Lung (tissue), 12 donors: ENCODE results near the gene SRRM3. TPM values are rescaled to one million over a fixed set of nuclear protein-coding genes. Genes with fewer than 3 reads are reported as not detected.

Source experiments
- ATAC-seq: fragments of 200-7000 bp; cut with Tn5 transposase; one replicate; pipeline ENCODE4 v1.9.1; 2020; ENCODE audit warnings: moderate number of reproducible peaks; ENCODE audit not compliant: insufficient read depth, low FRiP score
- DNase-seq, 3 donors: peaks; one replicate each; pipeline ENCODE4 v3.0.0-alpha.2; 2013 to 2017
- H3K27ac ChIP-seq, 2 donors: one replicate each; pipeline ENCODE4 v1.5.1; 2013; ENCODE audit warnings: mild to moderate bottlenecking in 2 of 2, moderate library complexity in 2 of 2, control low read depth in 1 of 2, inconsistent platforms in 1 of 2, low read depth in 1 of 2, low read length in 1 of 2
- H3K27me3 ChIP-seq, 3 donors: one replicate each; pipeline ENCODE4 v1.5.1; 2013; ENCODE audit warnings: low read length in 2 of 3; ENCODE audit not compliant: control insufficient read depth in 3 of 3, insufficient read depth in 3 of 3
- H3K36me3 ChIP-seq, 4 donors: one replicate each; pipeline ENCODE4 v1.5.1; 2013; ENCODE audit warnings: low read length in 4 of 4, mild to moderate bottlenecking in 1 of 4, moderate library complexity in 1 of 4; ENCODE audit not compliant: control insufficient read depth in 4 of 4, insufficient read depth in 4 of 4
- H3K4me1 ChIP-seq, 5 donors: one replicate each; pipeline ENCODE4 v1.5.1; 2013; ENCODE audit warnings: low read length in 5 of 5, mild to moderate bottlenecking in 2 of 5, moderate library complexity in 1 of 5; ENCODE audit not compliant: control insufficient read depth in 5 of 5, insufficient read depth in 5 of 5
- H3K4me3 ChIP-seq: one replicate; pipeline ENCODE4 v1.5.1; 2013; ENCODE audit warnings: mild to moderate bottlenecking, control low read depth, moderate library complexity
- H3K9ac ChIP-seq, 2 donors: one replicate each; pipeline ENCODE4 v1.5.1; 2013; ENCODE audit warnings: low read length in 2 of 2, control low read depth in 1 of 2; ENCODE audit not compliant: insufficient read depth in 1 of 2
- H3K9me3 ChIP-seq, 4 donors: one replicate each; pipeline ENCODE4 v1.5.1; 2013; ENCODE audit warnings: low read length in 3 of 4, mild to moderate bottlenecking in 1 of 4, moderate library complexity in 1 of 4; ENCODE audit not compliant: control insufficient read depth in 4 of 4, insufficient read depth in 3 of 4
- CTCF ChIP-seq: IDR thresholded peaks from 2 replicates; pipeline ENCODE4 v1.5.1; 2012; ENCODE audit warnings: mild to moderate bottlenecking; ENCODE audit errors: control extremely low read depth, extremely low read depth
- WGBS, 2 donors: extraction: QIAGEN DNeasy Blood & Tissue Kit; methylation state at CpG; one replicate each; pipeline ENCODE4 v1.1.7; 2013; 5-methylcytosine and 5-hydroxymethylcytosine counted together
- polyA plus RNA-seq, 2 donors: library from polyadenylated mRNA; stranded (reverse); fragments of 200-250 nt; gene quantifications; one replicate each; pipeline ENCODE4 v1.2.1, GENCODE V29; 2013
- total RNA-seq, 2 donors: library from RNA; depleted of rRNA in 1 of 2; stranded (reverse); fragments of >200 nt in 1 of 2; gene quantifications; one replicate each; pipeline ENCODE4 v1.2.1, GENCODE V29; 2014 to 2021
- donor health status: control.
- donor health status: control.
- donor health status: Bipolar disorder and iron deficiency.
- donor health status: healthy.
- donor health status: DM: yes; HTN: yes; CAD: no.

Gene SRRM3
- total and polyA plus RNA-seq, 4 donors, result 0.14 to 0.83 (median 0.63) TPM

- Histone ChIP-seq H3K4me1 (peaks cover 0 to 2% (median 0%) of the 10 kb centered on the region in 5 donors), H3K9me3 (peaks cover 0 to 2% (median 0%) of the 10 kb centered on the region in 4 donors), H3K27ac (no peak overlapping the region), H3K36me3 (no peaks in the 10 kb centered on the region), H3K27me3 (peaks cover 0 to 9% (median 0%) of the 10 kb centered on the region in 3 donors), H3K4me3 (no peak overlapping the region), H3K9ac (no peak overlapping the region)
- WGBS, 2 donors, result 30 to 41% methylated on average over 6 to 9 of the region's 9 CpGs
- TF ChIP-seq CTCF, result no peak
- DNase-seq (no peak), ATAC-seq (no peak)
These were observed 14.8 kb downstream of the SRRM3 start for GRCh38 chr7:76216381-76217082.

DNA sequence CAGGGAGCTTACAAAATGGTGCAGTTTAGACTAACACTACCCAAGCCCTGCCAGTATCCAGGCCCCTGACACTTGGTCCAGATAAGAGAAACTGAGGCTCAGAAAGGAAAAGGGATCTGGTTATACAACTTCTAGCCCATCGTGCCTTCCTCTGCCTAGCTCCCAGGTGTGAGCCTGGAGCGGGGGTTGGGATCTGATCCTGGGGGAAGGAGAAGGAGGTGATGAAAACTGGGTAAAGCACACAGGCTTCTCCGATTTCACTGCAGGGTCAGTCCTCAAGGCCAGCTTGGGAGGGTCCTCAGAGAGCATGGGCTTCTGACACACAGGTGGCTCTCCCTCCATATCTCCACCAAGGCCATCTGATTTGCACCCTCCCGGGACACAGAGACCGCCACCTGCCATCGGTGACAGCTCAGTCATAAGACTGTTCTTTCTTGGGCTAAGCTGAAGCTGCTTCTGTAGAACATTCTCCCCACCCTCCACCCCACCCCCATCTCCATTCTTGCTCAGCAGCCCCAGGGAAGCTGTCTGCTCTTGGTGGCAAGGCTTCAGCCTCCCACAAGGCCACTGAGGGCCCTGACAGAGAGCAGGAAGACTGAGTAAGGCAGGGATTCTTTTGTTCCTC, 16.4 kb downstream of the SRRM3 start:
- no peak overlapping the region for H3K4me3 ChIP-seq

GRCh38 chr7:76220185-76221057, 18.7 kb downstream of the SRRM3 start:
- peaks cover 0 to 2% (median 0%) of the 10 kb centered on the region in 4 donors for H3K9me3 ChIP-seq
- no peak overlapping the region for H3K9ac ChIP-seq
- DNase-seq (peak; percentile 47 to 56 (median 49)), ATAC-seq (no peak)
- H3K4me1 ChIP-seq, result peaks cover 0 to 2% (median 0%) of the 10 kb centered on the region in 5 donors
- H3K27me3 ChIP-seq, result peaks cover 0 to 8% (median 3%) of the 10 kb centered on the region in 3 donors
- H3K36me3 ChIP-seq, result no peaks in the 10 kb centered on the region
- no peak overlapping the region for H3K27ac ChIP-seq
- no peak overlapping the region for H3K4me3 ChIP-seq
- 32 to 39% methylated on average over 16 of the region's 16 CpGs for WGBS, 2 donors
- TF ChIP-seq CTCF, result no peak

More for the DNA sequence above, 16.4 kb downstream of the SRRM3 start:
- Histone ChIP-seq H3K27me3 (peaks cover 0 to 9% (median 3%) of the 10 kb centered on the region in 3 donors), H3K9me3 (peaks cover 0 to 2% (median 0%) of the 10 kb centered on the region in 4 donors), H3K9ac (no peak overlapping the region), H3K36me3 (no peaks in the 10 kb centered on the region), H3K27ac (no peak overlapping the region), H3K4me1 (peaks cover 0 to 2% (median 0%) of the 10 kb centered on the region in 5 donors)
- WGBS, 2 donors, result 37 to 49% methylated on average over 6 of the region's 6 CpGs
- DNase-seq (no peak), ATAC-seq (no peak)
- no peak for TF ChIP-seq CTCF
